CD14-positive monocyte (primary cell): ENCODE data around the gene DPY19L3. TPM values are rescaled to one million over a fixed set of nuclear protein-coding genes. Genes with fewer than 3 reads are reported as not detected.
A peak's percentile ranks its signal among the peaks of the same experiment; 100 is the strongest.
"Not testable (repeated sequence)": the region's sequence is repeated elsewhere in the genome, so short reads cannot be mapped to it uniquely, and the experiment has no call there.

ENCODE experiments used
- DNase-seq, 3 donors: peaks; one replicate each; pipeline ENCODE4 v3.0.0-alpha.2; 2011 to 2022
- H2AFZ ChIP-seq: 2 replicates; pipeline ENCODE4 v1.6.0; 2012; ENCODE audit warnings: mild to moderate bottlenecking, low read depth, low read length, inconsistent platforms; ENCODE audit not compliant: insufficient read depth, poor library complexity, severe bottlenecking
- H3K27ac ChIP-seq, 2 donors: 1 replicate in 1 of 2; 2 replicates in 1 of 2; pipeline ENCODE4 v1.5.1; 2012 to 2013; ENCODE audit warnings: low read length in 2 of 2, control low read depth in 1 of 2, inconsistent platforms in 1 of 2, low read depth in 1 of 2, mild to moderate bottlenecking in 1 of 2
- H3K27me3 ChIP-seq, 2 donors: one replicate each; pipeline versions ENCODE4 v1.6.0 to v1.6.1; 2011 to 2013; ENCODE audit warnings: low read length in 2 of 2; ENCODE audit not compliant: control insufficient read depth in 2 of 2, insufficient read depth in 2 of 2
- H3K36me3 ChIP-seq, 2 donors: replicated peaks in 1 of 2; 1 replicate in 1 of 2; 2 replicates in 1 of 2; pipeline versions ENCODE4 v1.5.1 to v1.6.1; 2012 to 2013; ENCODE audit warnings: low read length in 2 of 2, control low read depth in 1 of 2, inconsistent platforms in 1 of 2, mild to moderate bottlenecking in 1 of 2; ENCODE audit not compliant: insufficient read depth in 2 of 2, control insufficient read depth in 1 of 2
- H3K4me1 ChIP-seq, 2 donors: 1 replicate in 1 of 2; 2 replicates in 1 of 2; pipeline versions ENCODE4 v1.5.1 to v1.6.1; 2012 to 2013; ENCODE audit warnings: low read length in 2 of 2, control low read depth in 1 of 2, inconsistent platforms in 1 of 2, mild to moderate bottlenecking in 1 of 2, moderate library complexity in 1 of 2; ENCODE audit not compliant: insufficient read depth in 2 of 2, control insufficient read depth in 1 of 2
- H3K4me2 ChIP-seq: replicated peaks from 2 replicates; pipeline ENCODE3; 2012; ENCODE audit warnings: low read length, moderate library complexity, mild to moderate bottlenecking; ENCODE audit not compliant: poor library complexity, severe bottlenecking; ENCODE audit errors: extremely low read depth
- H3K4me3 ChIP-seq, 3 experiments: fragments of 200-600 bp in 1 of 3; sonication (generic) in 1 of 3; replicated peaks in 1 of 3; 1 replicate in 2 of 3; 2 replicates in 1 of 3; pipeline ENCODE4 v1.5.1; 2011 to 2013; ENCODE audit warnings: low read length in 3 of 3, mild to moderate bottlenecking in 3 of 3, control low read depth in 2 of 3, low read depth in 2 of 3, inconsistent platforms in 1 of 3, moderate library complexity in 1 of 3
- H3K79me2 ChIP-seq: 2 replicates; pipeline ENCODE4 v1.6.0; 2012; ENCODE audit warnings: mild to moderate bottlenecking, control low read depth, inconsistent platforms, low read length, moderate library complexity; ENCODE audit not compliant: insufficient read depth
- H3K9ac ChIP-seq: 2 replicates; pipeline ENCODE4 v1.6.0; 2017; ENCODE audit warnings: low read length, mild to moderate bottlenecking; ENCODE audit not compliant: insufficient read depth, poor library complexity, severe bottlenecking
- H3K9me3 ChIP-seq, 2 donors: replicated peaks in 1 of 2; 1 replicate in 1 of 2; 2 replicates in 1 of 2; pipeline versions ENCODE4 v1.5.1 to v1.6.1; 2012 to 2013; ENCODE audit warnings: low read length in 2 of 2, control low read depth in 1 of 2; ENCODE audit not compliant: control insufficient read depth in 1 of 2, insufficient read depth in 1 of 2
- H4K20me1 ChIP-seq: 2 replicates; pipeline ENCODE4 v1.6.0; 2012; ENCODE audit warnings: mild to moderate bottlenecking, low read length, control low read depth, moderate library complexity; ENCODE audit not compliant: insufficient read depth
- H3K27ac Mint-ChIP-seq, 7 donors: one replicate each; pipeline ENCODE4 v1.8.0; 2020; ENCODE audit warnings: mild to moderate bottlenecking in 7 of 7, mixed read lengths in 7 of 7, moderate library complexity in 6 of 7, inconsistent platforms in 2 of 7
- H3K27me3 Mint-ChIP-seq, 3 donors: one replicate each; pipeline ENCODE4 v1.8.0; 2021 to 2022; ENCODE audit warnings: low read depth in 3 of 3, mild to moderate bottlenecking in 3 of 3, mixed read lengths in 3 of 3, moderate library complexity in 3 of 3, inconsistent platforms in 1 of 3
- H3K36me3 Mint-ChIP-seq, 2 donors: one replicate each; pipeline ENCODE4 v1.8.0; 2020; ENCODE audit warnings: mixed read lengths in 2 of 2, inconsistent platforms in 1 of 2, mild to moderate bottlenecking in 1 of 2
- H3K4me1 Mint-ChIP-seq: one replicate; pipeline ENCODE4 v1.8.0; 2020; ENCODE audit warnings: mild to moderate bottlenecking, mixed read lengths
- H3K4me3 Mint-ChIP-seq, 2 donors: one replicate each; pipeline ENCODE4 v1.8.0; 2020; ENCODE audit warnings: mild to moderate bottlenecking in 2 of 2, mixed read lengths in 2 of 2, moderate library complexity in 1 of 2
- H3K9me3 Mint-ChIP-seq, 7 donors: one replicate each; pipeline ENCODE4 v1.8.0; 2020 to 2022; ENCODE audit warnings: mixed read lengths in 7 of 7, mild to moderate bottlenecking in 6 of 7, moderate library complexity in 6 of 7, inconsistent platforms in 2 of 7
- CTCF ChIP-seq: fragments of 200-600 bp; IDR thresholded peaks from one replicate; pipeline ENCODE4 v1.8.0; 2022; ENCODE audit warnings: antibody characterized with exemption, mild to moderate bottlenecking
- WGBS: methylation state at CpG from one replicate; pipeline ENCODE4 v1.1.5; 2013; ENCODE audit warnings: missing lambda C conversion rate; ENCODE audit not compliant: insufficient coverage; 5-methylcytosine and 5-hydroxymethylcytosine counted together
- intact Hi-C, 2 donors: fragments of 100-400 bp; cut with micrococcal nuclease; formaldehyde crosslinking; loops; one replicate each; pipeline versions ENCODE4 v1.15.0 to v1.15.1; 2023
- polyA plus RNA-seq, 3 donors: library from polyadenylated mRNA; depleted of rRNA in 1 of 3; unstranded in 2 of 3; stranded (reverse) in 1 of 3; fragments of 300-500 nt in 2 of 3; fragments of >200 nt in 1 of 3; fragmentation: Illumina TruSeq in 2 of 3; gene quantifications; 1 replicate in 2 of 3; 2 replicates in 1 of 3; pipeline ENCODE4 v1.2.3, GENCODE V29; 2012 to 2021

DPY19L3 gene
- polyA plus RNA-seq, 3 donors, result 6.5 to 13.8 (median 7.7) TPM

GRCh38 chr19:32377088-32377487 is 28.5 kb upstream of the DPY19L3 start:
- peaks cover 75 to 78% of the 10 kb centered on the region in 2 donors for H3K27me3 ChIP-seq
- H3K27ac ChIP-seq, H3K4me3 ChIP-seq, H3K4me2 ChIP-seq, H3K79me2 ChIP-seq, intact Hi-C loops, H4K20me1 ChIP-seq, H3K4me1 Mint-ChIP-seq, DNase-seq, H3K4me1 ChIP-seq, H3K36me3 ChIP-seq, H2AFZ ChIP-seq, H3K9ac ChIP-seq, H3K27ac Mint-ChIP-seq: not testable (repeated sequence)
- H3K9me3 Mint-ChIP-seq, result peaks cover 3 to 31% (median 18%) of the 10 kb centered on the region in 7 donors
- H3K36me3 Mint-ChIP-seq, result peaks cover 22 to 30% of the 10 kb centered on the region in 2 donors
- WGBS, result 100% methylated on average over 4 of the region's 9 CpGs
- H3K9me3 ChIP-seq, result peaks cover 10 to 28% of the 10 kb centered on the region in 2 donors
- peak overlapping the region in 1 of 2 donors; percentile 47 for H3K4me3 Mint-ChIP-seq
- peaks cover 68 to 84% (median 83%) of the 10 kb centered on the region in 3 donors for H3K27me3 Mint-ChIP-seq
- TF ChIP-seq CTCF, result peak; percentile 64

GRCh38 chr19:32380269-32380668 is 25.3 kb upstream of the DPY19L3 start:
- no peaks in the 10 kb centered on the region for H4K20me1 ChIP-seq
- intact Hi-C loops, result no loop called here
- Mint-ChIP-seq H3K9me3 (peaks cover 3 to 15% (median 9%) of the 10 kb centered on the region in 7 donors), H3K4me3 (peak overlapping the region in 1 of 2 donors; percentile 72), H3K27ac (no peak overlapping the region), H3K27me3 (peaks cover 47 to 74% (median 65%) of the 10 kb centered on the region in 3 donors), H3K4me1 (no peaks in the 10 kb centered on the region), H3K36me3 (peaks cover 8 to 28% of the 10 kb centered on the region in 2 donors)
- H3K27ac ChIP-seq, result no peak overlapping the region
- H3K79me2 ChIP-seq, result no peaks in the 10 kb centered on the region
- no peak overlapping the region for H3K4me3 ChIP-seq
- H3K4me2 ChIP-seq, result no peak overlapping the region
- H2AFZ ChIP-seq, result no peak overlapping the region
- H3K27me3 ChIP-seq, result peaks cover 62 to 74% of the 10 kb centered on the region in 2 donors
- no peak for TF ChIP-seq CTCF
- no peaks in the 10 kb centered on the region for H3K4me1 ChIP-seq
- no peak overlapping the region for H3K9ac ChIP-seq
- peaks cover 0 to 8% of the 10 kb centered on the region in 2 donors for H3K9me3 ChIP-seq
- no peaks in the 10 kb centered on the region for H3K36me3 ChIP-seq
- no peak for DNase-seq
- 100% methylated on average over 1 of the region's 3 CpGs for whole genome bisulfite sequencing
